A549 (cell line): ENCODE measurements around the gene FRMD1. TPM values are rescaled to one million over a fixed set of nuclear protein-coding genes. Genes with fewer than 3 reads are reported as not detected.

Source experiments
- ATAC-seq, 2 experiments: fragments of 200-7000 bp in 1 of 2; fragments of >200 bp in 1 of 2; cut with Nextera tagmentation in 1 of 2; cut with Tn5 transposase in 1 of 2; 3 replicates each; pipeline versions ENCODE4 v1.8.0 to v1.9.1; 2018 to 2020; ENCODE audit warnings: mild to moderate bottlenecking in 1 of 2, moderate library complexity in 1 of 2
- CTCF ChIA-PET: fragments of 300-600 bp; sonication (Branson Sonifier 250); formaldehyde crosslinking; extraction: SDS; loops from one replicate; lab custom pipeline; 2021; ENCODE audit warnings: antibody characterized with exemption, inconsistent platforms; lab: Yijun Ruan, JAX
- POLR2A ChIA-PET: fragments of 350-600 bp; formaldehyde crosslinking; extraction: SDS; loops from one replicate; lab custom pipeline; 2021; ENCODE audit warnings: antibody characterized with exemption, inconsistent platforms; lab: Yijun Ruan, JAX
- DNase-seq, 2 experiments: peaks; one replicate each; pipeline versions ENCODE4 v3.0.0 to v3.0.0-alpha.2; 2011 to 2016; ENCODE audit warnings: low read depth in 1 of 2, low spot score in 1 of 2
- FAIRE-seq: peaks from 2 replicates; lab custom pipeline; 2011; peaks lifted over from hg19 to GRCh38; lab: Jason Lieb, UNC
- H3K27ac ChIP-seq, 2 experiments: fragments of >200 bp; sonication (Bioruptor Twin); formaldehyde crosslinking; 3 replicates each; pipeline ENCODE4 v1.5.1; 2016 to 2017
- H3K4me1 ChIP-seq: fragments of >200 bp; sonication (Bioruptor Twin); formaldehyde crosslinking; 3 replicates; pipeline ENCODE4 v1.6.1; 2016
- H3K4me2 ChIP-seq: fragments of >200 bp; sonication (Bioruptor Twin); formaldehyde crosslinking; 3 replicates; pipeline ENCODE4 v1.6.1; 2016
- H3K4me3 ChIP-seq: fragments of >200 bp; sonication (Bioruptor Twin); formaldehyde crosslinking; 3 replicates; pipeline ENCODE4 v1.5.1; 2016
- H3K9me3 ChIP-seq: fragments of >200 bp; sonication (Bioruptor Twin); formaldehyde crosslinking; 3 replicates; pipeline ENCODE4 v1.6.1; 2016
- CBX8 ChIP-seq: fragments of 200-600 bp; sonication (generic); IDR thresholded peaks from 2 replicates; pipeline ENCODE4 v1.6.1; 2016
- CHD2 ChIP-seq: fragments of 150-350 bp; IDR thresholded peaks from 2 replicates; pipeline ENCODE4 v1.6.1; 2014; ENCODE audit warnings: low read length; ENCODE audit not compliant: partially characterized antibody
- CHD4 ChIP-seq: fragments of 200-600 bp; sonication (generic); IDR thresholded peaks from 2 replicates; pipeline ENCODE4 v1.6.1; 2016; ENCODE audit warnings: antibody characterized with exemption, mild to moderate bottlenecking, borderline replicate concordance
- EHMT2 ChIP-seq: fragments of 200-600 bp; sonication (generic); IDR thresholded peaks from 2 replicates; pipeline ENCODE4 v1.6.1; 2016; ENCODE audit warnings: antibody characterized with exemption, low read depth, mild to moderate bottlenecking, moderate library complexity
- FOXS1 ChIP-seq: fragments of 250-450 bp; sonication (Bioruptor Pico); IDR thresholded peaks from 2 replicates; pipeline ENCODE4 v1.5.0; 2020; ENCODE audit warnings: mild to moderate bottlenecking, moderate library complexity
- GATA3 ChIP-seq: IDR thresholded peaks from 2 replicates; pipeline ENCODE4 v1.6.1; 2012; ENCODE audit warnings: borderline replicate concordance
- HEYL ChIP-seq: fragments of 250-450 bp; sonication (Bioruptor Pico); IDR thresholded peaks from 2 replicates; pipeline ENCODE4 v1.8.0; 2021; ENCODE audit warnings: mild to moderate bottlenecking, moderate library complexity
- HOXB5 ChIP-seq: fragments of 250-450 bp; sonication (Bioruptor Pico); IDR thresholded peaks from 2 replicates; pipeline ENCODE4 v1.5.0; 2020; ENCODE audit warnings: mild to moderate bottlenecking, moderate library complexity
- JUN ChIP-seq, 2 experiments: fragments of >200 bp; sonication (Bioruptor Twin); formaldehyde crosslinking; IDR thresholded peaks; 2 replicates in 1 of 2; 3 replicates in 1 of 2; pipeline ENCODE4 v1.6.1; 2016 to 2017
- KDM1A ChIP-seq: fragments of 200-600 bp; sonication (generic); IDR thresholded peaks from 2 replicates; pipeline ENCODE4 v1.6.1; 2016; ENCODE audit warnings: low read depth, mild to moderate bottlenecking
- KDM5A ChIP-seq: fragments of 200-600 bp; sonication (generic); IDR thresholded peaks from 2 replicates; pipeline ENCODE4 v1.6.1; 2016; ENCODE audit warnings: antibody characterized with exemption, mild to moderate bottlenecking
- NR3C1 ChIP-seq: fragments of >200 bp; sonication (Bioruptor Twin); formaldehyde crosslinking; IDR thresholded peaks from 3 replicates; pipeline ENCODE4 v1.6.1; 2017
- PHF8 ChIP-seq: fragments of 200-600 bp; sonication (generic); IDR thresholded peaks from 2 replicates; pipeline ENCODE4 v1.6.1; 2016; ENCODE audit warnings: low read depth, mild to moderate bottlenecking, antibody characterized with exemption, moderate library complexity, borderline replicate concordance
- TFCP2L1 ChIP-seq: fragments of 250-450 bp; sonication (Bioruptor Pico); IDR thresholded peaks from 2 replicates; pipeline ENCODE4 v1.5.0; 2021; ENCODE audit warnings: mild to moderate bottlenecking
- ZC3H11A ChIP-seq: fragments of 450-650 bp; IDR thresholded peaks from 2 replicates; pipeline ENCODE4 v1.6.1; 2014; ENCODE audit warnings: antibody characterized with exemption, mild to moderate bottlenecking
- ZNF302 ChIP-seq: fragments of 250-450 bp; sonication (Bioruptor Pico); IDR thresholded peaks from 2 replicates; pipeline ENCODE4 v1.9.0; 2021; ENCODE audit warnings: inconsistent platforms, mild to moderate bottlenecking, moderate library complexity
- WGBS: methylation state at CpG from one replicate; pipeline ENCODE4 v1.1.6; 2017; ENCODE audit errors: missing lambda C conversion rate; 5-methylcytosine and 5-hydroxymethylcytosine counted together
- polyA plus RNA-seq, 4 experiments: library from polyadenylated mRNA; depleted of rRNA in 3 of 4; stranded (reverse); fragments of >200 nt; fragmentation: RNase III in 1 of 4; extraction: RNeasy Plus Mini Kit Qiagen cat#74134 plus additional on column Dnase treatment in 1 of 4; gene quantifications; 2 replicates in 3 of 4; 3 replicates in 1 of 4; pipeline ENCODE4 v1.2.3, GENCODE V29; 2011 to 2017
- TF ChIP-seq, protein P1 (sequence below): fragments of 450-650 bp; IDR thresholded peaks from 2 replicates; pipeline ENCODE4 v1.6.1; 2014; ENCODE audit warnings: antibody characterized with exemption
- TF ChIP-seq, protein P2 (sequence below): fragments of 250-450 bp; sonication (Bioruptor Pico); IDR thresholded peaks from 2 replicates; pipeline ENCODE4 v1.5.0; 2020; ENCODE audit warnings: low read depth, mild to moderate bottlenecking, moderate library complexity
- TF ChIP-seq, protein P3 (sequence below): fragments of 200-600 bp; sonication (generic); IDR thresholded peaks from 2 replicates; pipeline ENCODE4 v1.6.1; 2016; ENCODE audit warnings: antibody characterized with exemption, mild to moderate bottlenecking, moderate library complexity
- TF ChIP-seq, protein P4 (sequence below): fragments of 250-450 bp; sonication (Bioruptor Pico); IDR thresholded peaks from 2 replicates; pipeline ENCODE4 v1.5.0; 2021; ENCODE audit warnings: mild to moderate bottlenecking, moderate library complexity, borderline replicate concordance
- TF ChIP-seq, protein P5 (sequence below): fragments of >200 bp; sonication (Bioruptor Twin); formaldehyde crosslinking; IDR thresholded peaks from 3 replicates; pipeline ENCODE4 v1.6.1; 2016
- TF ChIP-seq, protein P6 (sequence below): IDR thresholded peaks from 2 replicates; pipeline ENCODE4 v1.6.1; 2012; ENCODE audit warnings: low read depth, borderline replicate concordance

The FRMD1 gene
- polyA plus RNA-seq, 2 of the 4 experiments (the other 2 are of a cell fraction), result not detected

DNA sequence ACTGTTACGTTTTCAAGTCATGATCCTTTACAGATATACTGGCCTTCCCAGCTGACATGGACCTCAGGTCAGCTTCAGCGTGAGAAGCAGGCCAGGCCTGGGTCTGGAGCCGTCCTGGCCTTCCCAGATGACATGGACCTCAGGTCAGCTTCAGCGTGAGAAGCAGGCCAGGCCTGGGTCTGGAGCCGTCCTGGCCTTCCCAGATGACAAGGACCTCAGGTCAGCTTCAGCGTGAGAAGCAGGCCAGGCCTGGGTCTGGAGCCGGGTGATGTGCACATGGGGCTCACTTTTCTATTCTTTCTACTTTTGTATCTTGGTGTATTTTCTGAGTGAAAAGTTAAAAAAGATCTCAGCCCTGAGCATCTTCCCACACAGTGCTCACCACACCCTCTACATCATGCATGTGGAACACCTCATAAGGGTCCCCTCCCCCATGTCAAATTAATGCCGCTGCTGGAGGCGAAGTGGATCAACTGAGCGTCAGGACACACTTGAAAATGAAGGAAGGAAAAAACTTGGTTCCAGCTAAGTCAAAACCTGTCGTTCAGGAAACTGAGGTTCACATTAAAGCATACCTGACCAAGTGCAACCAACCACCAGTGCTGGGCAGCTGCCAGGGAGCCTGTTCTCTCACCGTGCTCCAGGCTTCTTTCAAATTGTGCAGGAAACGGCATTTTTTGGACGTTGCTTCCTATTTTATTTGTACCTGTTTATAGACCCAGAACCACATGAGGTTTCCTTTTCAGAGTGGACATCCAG lies 49.4 kb downstream of the FRMD1 start:
- 81% methylated on average over 14 of the region's 14 CpGs for WGBS
- no peak for FAIRE-seq
- no peak for DNase-seq
- TF ChIP-seq NR3C1, result no peak
- TF ChIP-seq, protein P1, sequence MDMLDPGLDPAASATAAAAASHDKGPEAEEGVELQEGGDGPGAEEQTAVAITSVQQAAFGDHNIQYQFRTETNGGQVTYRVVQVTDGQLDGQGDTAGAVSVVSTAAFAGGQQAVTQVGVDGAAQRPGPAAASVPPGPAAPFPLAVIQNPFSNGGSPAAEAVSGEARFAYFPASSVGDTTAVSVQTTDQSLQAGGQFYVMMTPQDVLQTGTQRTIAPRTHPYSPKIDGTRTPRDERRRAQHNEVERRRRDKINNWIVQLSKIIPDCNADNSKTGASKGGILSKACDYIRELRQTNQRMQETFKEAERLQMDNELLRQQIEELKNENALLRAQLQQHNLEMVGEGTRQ, result no peak
- no peak for TF ChIP-seq HEYL (CRISPR knock-in tag)
- no peak for TF ChIP-seq ZNF302 (CRISPR knock-in tag)
- TF ChIP-seq, protein P2, sequence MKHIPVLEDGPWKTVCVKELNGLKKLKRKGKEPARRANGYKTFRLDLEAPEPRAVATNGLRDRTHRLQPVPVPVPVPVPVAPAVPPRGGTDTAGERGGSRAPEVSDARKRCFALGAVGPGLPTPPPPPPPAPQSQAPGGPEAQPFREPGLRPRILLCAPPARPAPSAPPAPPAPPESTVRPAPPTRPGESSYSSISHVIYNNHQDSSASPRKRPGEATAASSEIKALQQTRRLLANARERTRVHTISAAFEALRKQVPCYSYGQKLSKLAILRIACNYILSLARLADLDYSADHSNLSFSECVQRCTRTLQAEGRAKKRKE (CRISPR knock-in tag), result no peak
- no peak for TF ChIP-seq CBX8
- TF ChIP-seq, protein P3, sequence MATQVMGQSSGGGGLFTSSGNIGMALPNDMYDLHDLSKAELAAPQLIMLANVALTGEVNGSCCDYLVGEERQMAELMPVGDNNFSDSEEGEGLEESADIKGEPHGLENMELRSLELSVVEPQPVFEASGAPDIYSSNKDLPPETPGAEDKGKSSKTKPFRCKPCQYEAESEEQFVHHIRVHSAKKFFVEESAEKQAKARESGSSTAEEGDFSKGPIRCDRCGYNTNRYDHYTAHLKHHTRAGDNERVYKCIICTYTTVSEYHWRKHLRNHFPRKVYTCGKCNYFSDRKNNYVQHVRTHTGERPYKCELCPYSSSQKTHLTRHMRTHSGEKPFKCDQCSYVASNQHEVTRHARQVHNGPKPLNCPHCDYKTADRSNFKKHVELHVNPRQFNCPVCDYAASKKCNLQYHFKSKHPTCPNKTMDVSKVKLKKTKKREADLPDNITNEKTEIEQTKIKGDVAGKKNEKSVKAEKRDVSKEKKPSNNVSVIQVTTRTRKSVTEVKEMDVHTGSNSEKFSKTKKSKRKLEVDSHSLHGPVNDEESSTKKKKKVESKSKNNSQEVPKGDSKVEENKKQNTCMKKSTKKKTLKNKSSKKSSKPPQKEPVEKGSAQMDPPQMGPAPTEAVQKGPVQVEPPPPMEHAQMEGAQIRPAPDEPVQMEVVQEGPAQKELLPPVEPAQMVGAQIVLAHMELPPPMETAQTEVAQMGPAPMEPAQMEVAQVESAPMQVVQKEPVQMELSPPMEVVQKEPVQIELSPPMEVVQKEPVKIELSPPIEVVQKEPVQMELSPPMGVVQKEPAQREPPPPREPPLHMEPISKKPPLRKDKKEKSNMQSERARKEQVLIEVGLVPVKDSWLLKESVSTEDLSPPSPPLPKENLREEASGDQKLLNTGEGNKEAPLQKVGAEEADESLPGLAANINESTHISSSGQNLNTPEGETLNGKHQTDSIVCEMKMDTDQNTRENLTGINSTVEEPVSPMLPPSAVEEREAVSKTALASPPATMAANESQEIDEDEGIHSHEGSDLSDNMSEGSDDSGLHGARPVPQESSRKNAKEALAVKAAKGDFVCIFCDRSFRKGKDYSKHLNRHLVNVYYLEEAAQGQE, result no peak
- no peak for TF ChIP-seq HOXB5
- TF ChIP-seq FOXS1, result no peak
- TF ChIP-seq TFCP2L1 (CRISPR knock-in tag), result no peak
- TF ChIP-seq, protein P4, sequence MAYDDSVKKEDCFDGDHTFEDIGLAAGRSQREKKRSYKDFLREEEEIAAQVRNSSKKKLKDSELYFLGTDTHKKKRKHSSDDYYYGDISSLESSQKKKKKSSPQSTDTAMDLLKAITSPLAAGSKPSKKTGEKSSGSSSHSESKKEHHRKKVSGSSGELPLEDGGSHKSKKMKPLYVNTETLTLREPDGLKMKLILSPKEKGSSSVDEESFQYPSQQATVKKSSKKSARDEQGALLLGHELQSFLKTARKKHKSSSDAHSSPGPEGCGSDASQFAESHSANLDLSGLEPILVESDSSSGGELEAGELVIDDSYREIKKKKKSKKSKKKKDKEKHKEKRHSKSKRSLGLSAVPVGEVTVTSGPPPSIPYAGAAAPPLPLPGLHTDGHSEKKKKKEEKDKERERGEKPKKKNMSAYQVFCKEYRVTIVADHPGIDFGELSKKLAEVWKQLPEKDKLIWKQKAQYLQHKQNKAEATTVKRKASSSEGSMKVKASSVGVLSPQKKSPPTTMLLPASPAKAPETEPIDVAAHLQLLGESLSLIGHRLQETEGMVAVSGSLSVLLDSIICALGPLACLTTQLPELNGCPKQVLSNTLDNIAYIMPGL, result no peak
- no peak for TF ChIP-seq CHD4
- TF ChIP-seq CHD2, result no peak
- TF ChIP-seq KDM5A, result no peak
- Histone ChIP-seq H3K4me3 (no peak overlapping the region), H3K27ac (no peak overlapping the region), H3K9me3 (no peaks in the 10 kb centered on the region), H3K4me1 (no peaks in the 10 kb centered on the region), H3K4me2 (no peak overlapping the region)
- CTCF ChIA-PET, result no interaction called here
- POLR2A ChIA-PET, result no interaction called here
- no peak for ATAC-seq

DNA sequence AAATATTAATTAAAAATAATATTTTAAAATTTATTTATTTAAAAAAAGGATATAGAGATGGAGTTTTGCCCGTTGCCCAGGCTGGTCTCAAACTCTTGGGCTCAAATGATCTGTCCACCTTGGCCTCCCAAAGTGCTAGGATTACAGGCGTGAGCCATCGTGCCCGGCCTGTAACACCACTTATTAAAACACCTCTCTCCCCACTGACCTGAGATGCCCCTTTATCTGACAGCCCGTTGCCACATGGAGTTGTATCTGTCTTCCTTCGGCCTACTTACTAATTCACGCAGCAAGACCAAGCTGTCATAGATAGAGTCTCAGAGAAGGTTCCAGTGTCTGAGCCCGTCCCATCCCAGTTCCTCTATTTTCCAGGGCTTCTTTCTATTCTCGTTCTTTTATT lies 50.8 kb downstream of the FRMD1 start:
- Histone ChIP-seq H3K4me2 (no peak overlapping the region), H3K9me3 (no peaks in the 10 kb centered on the region), H3K27ac (no peak overlapping the region), H3K4me3 (no peak overlapping the region), H3K4me1 (peaks cover 7% of the 10 kb centered on the region; the same call in 2 of the 3 replicates)
- TF ChIP-seq CHD4, result no peak
- TF ChIP-seq, protein P5, sequence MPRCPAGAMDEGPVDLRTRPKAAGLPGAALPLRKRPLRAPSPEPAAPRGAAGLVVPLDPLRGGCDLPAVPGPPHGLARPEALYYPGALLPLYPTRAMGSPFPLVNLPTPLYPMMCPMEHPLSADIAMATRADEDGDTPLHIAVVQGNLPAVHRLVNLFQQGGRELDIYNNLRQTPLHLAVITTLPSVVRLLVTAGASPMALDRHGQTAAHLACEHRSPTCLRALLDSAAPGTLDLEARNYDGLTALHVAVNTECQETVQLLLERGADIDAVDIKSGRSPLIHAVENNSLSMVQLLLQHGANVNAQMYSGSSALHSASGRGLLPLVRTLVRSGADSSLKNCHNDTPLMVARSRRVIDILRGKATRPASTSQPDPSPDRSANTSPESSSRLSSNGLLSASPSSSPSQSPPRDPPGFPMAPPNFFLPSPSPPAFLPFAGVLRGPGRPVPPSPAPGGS, result no peak
- TF ChIP-seq HOXB5, result no peak
- no peak for TF ChIP-seq JUN (IDR thresholded peaks at IDR 0.05)
- no peak for TF ChIP-seq PHF8
- TF ChIP-seq, protein P2 (CRISPR knock-in tag), result no peak
- no peak for TF ChIP-seq EHMT2
- TF ChIP-seq, protein P6, sequence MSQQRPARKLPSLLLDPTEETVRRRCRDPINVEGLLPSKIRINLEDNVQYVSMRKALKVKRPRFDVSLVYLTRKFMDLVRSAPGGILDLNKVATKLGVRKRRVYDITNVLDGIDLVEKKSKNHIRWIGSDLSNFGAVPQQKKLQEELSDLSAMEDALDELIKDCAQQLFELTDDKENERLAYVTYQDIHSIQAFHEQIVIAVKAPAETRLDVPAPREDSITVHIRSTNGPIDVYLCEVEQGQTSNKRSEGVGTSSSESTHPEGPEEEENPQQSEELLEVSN, result no peak
- TF ChIP-seq GATA3, result no peak
- no peak for TF ChIP-seq KDM1A
- TF ChIP-seq ZC3H11A, result no peak
- FAIRE-seq (no peak), DNase-seq (no peak), ATAC-seq (no peak)
- ChIA-PET POLR2A (no interaction called here), CTCF (no interaction called here)
- 85% methylated on average over 9 of the region's 9 CpGs for WGBS
